K562 (cell line): ENCODE results near the gene UQCC2. TPM values are rescaled to one million over a fixed set of nuclear protein-coding genes. Genes with fewer than 3 reads are reported as not detected.

Experiments used
- ATAC-seq: fragments of 200-7000 bp; cut with Tn5 transposase; 3 replicates; pipeline ENCODE4 v1.9.1; 2020; ENCODE audit warnings: moderate library complexity
- BruUV-seq: library from RNA; stranded (reverse); fragments of 400-500 nt; replicated peaks from 2 replicates; lab custom pipeline; 2021; lab: Mats Ljungman, UMichigan
- CTCF ChIA-PET: fragments of 300-600 bp; formaldehyde crosslinking; extraction: SDS; loops from one replicate; lab custom pipeline; 2021; ENCODE audit warnings: low intra/inter-chr PET ratio; lab: Yijun Ruan, JAX
- POLR2A ChIA-PET: fragments of 300-600, 350-650 bp; sonication (Branson Sonifier 250); formaldehyde crosslinking; extraction: SDS; loops from one replicate; lab custom pipeline; 2021; ENCODE audit warnings: antibody characterized with exemption, inconsistent platforms; lab: Yijun Ruan, JAX
- DNase-seq, 4 experiments: peaks; one replicate each; pipeline versions ENCODE4 v3.0.0 to v3.0.0-alpha.2; 2011 to 2018; ENCODE audit warnings: low spot score in 3 of 4, mixed read lengths in 3 of 4; ENCODE audit errors: extremely low read depth in 1 of 4
- FAIRE-seq: peaks from 2 replicates; lab custom pipeline; 2011; peaks lifted over from hg19 to GRCh38; lab: Jason Lieb, UNC
- H2AFZ ChIP-seq: 2 replicates; pipeline ENCODE4 v1.6.0; 2011; ENCODE audit warnings: low read depth, low read length, control low read depth, inconsistent platforms
- H3K27ac ChIP-seq: fragments of 200-600 bp; 3 replicates; pipeline ENCODE4 v1.8.0; 2011; ENCODE audit warnings: low read depth, mild to moderate bottlenecking, control low read depth, inconsistent platforms, low read length, moderate library complexity, mixed read lengths; ENCODE audit errors: extremely low read depth
- H3K27me3 ChIP-seq, 2 experiments: fragments of 300-600 bp in 1 of 2; 2 replicates in 1 of 2; 3 replicates in 1 of 2; pipeline versions ENCODE4 v1.6.0 to v1.8.0; 2011; ENCODE audit warnings: inconsistent platforms in 2 of 2, low read length in 2 of 2, mild to moderate bottlenecking in 1 of 2, mixed read lengths in 1 of 2, moderate library complexity in 1 of 2; ENCODE audit not compliant: control insufficient read depth in 2 of 2, insufficient read depth in 2 of 2
- H3K36me3 ChIP-seq: fragments of 300-600 bp; 3 replicates; pipeline ENCODE4 v1.8.0; 2011; ENCODE audit warnings: mild to moderate bottlenecking, low read length, inconsistent platforms; ENCODE audit not compliant: control insufficient read depth, insufficient read depth
- H3K4me1 ChIP-seq, 2 experiments: fragments of 200-600 bp in 1 of 2; replicated peaks in 1 of 2; 2 replicates in 1 of 2; 3 replicates in 1 of 2; pipeline versions ENCODE4 v1.5.1 to v1.8.0; 2011; ENCODE audit warnings: inconsistent platforms in 2 of 2, low read length in 2 of 2, mild to moderate bottlenecking in 1 of 2, mixed read lengths in 1 of 2, moderate library complexity in 1 of 2; ENCODE audit not compliant: control insufficient read depth in 2 of 2, insufficient read depth in 2 of 2
- H3K4me2 ChIP-seq: 2 replicates; pipeline ENCODE4 v1.6.1; 2011; ENCODE audit warnings: low read length, control low read depth, inconsistent platforms, mixed read lengths; ENCODE audit not compliant: insufficient read depth
- H3K4me3 ChIP-seq: fragments of 200-600 bp; sonication (generic), shearing (Covaris generic); 2 replicates; pipeline ENCODE4 v1.5.1; 2016; ENCODE audit warnings: control low read depth, inconsistent platforms
- H3K79me2 ChIP-seq: fragments of 200-600 bp; 3 replicates; pipeline ENCODE4 v1.8.0; 2011; ENCODE audit warnings: low read length, inconsistent platforms; ENCODE audit not compliant: control insufficient read depth, insufficient read depth
- H3K9ac ChIP-seq, 2 experiments: 2 replicates each; pipeline versions ENCODE4 v1.6.0 to v1.6.1; 2011; ENCODE audit warnings: low read depth in 2 of 2, low read length in 2 of 2, control low read depth in 1 of 2, inconsistent platforms in 1 of 2, mild to moderate bottlenecking in 1 of 2, mixed read lengths in 1 of 2; ENCODE audit not compliant: insufficient read depth in 1 of 2
- H3K9me1 ChIP-seq: one replicate; pipeline ENCODE4 v1.6.0; 2011; ENCODE audit warnings: inconsistent platforms, mild to moderate bottlenecking, low read length, moderate library complexity; ENCODE audit not compliant: control insufficient read depth, insufficient read depth
- H3K9me3 ChIP-seq: replicated peaks from 2 replicates; pipeline ENCODE4 v1.5.1; 2011; ENCODE audit warnings: low read depth, low read length, inconsistent platforms; ENCODE audit not compliant: control insufficient read depth, insufficient read depth
- H4K20me1 ChIP-seq: replicated peaks from 2 replicates; pipeline ENCODE4 v1.6.1; 2011; ENCODE audit warnings: low read length, inconsistent platforms, mixed read lengths; ENCODE audit not compliant: control insufficient read depth, insufficient read depth
- BCOR ChIP-seq: fragments of 450-650 bp; IDR thresholded peaks from 2 replicates; pipeline ENCODE4 v1.6.1; 2016
- HNRNPH1 ChIP-seq: fragments of 200-400 bp; formaldehyde crosslinking; optimal IDR thresholded peaks from 2 replicates; pipeline ENCODE3; 2017; ENCODE audit warnings: low read depth, mild to moderate bottlenecking, low read length, moderate library complexity
- RBM25 ChIP-seq: fragments of 200-400 bp; formaldehyde crosslinking; IDR thresholded peaks from 2 replicates; pipeline ENCODE4 v1.6.1; 2018; ENCODE audit warnings: low read length, low read depth, moderate library complexity; ENCODE audit not compliant: severe bottlenecking
- TCFL5 ChIP-seq: fragments of 250-450 bp; sonication (Bioruptor Pico); conservative IDR thresholded peaks from 2 replicates; pipeline ENCODE4 v1.6.1; 2021; ENCODE audit warnings: mild to moderate bottlenecking, moderate library complexity, matching md5 sums
- ZNF644 ChIP-seq: fragments of 200-800 bp; sonication (Bioruptor generic); IDR thresholded peaks from 2 replicates; pipeline ENCODE4 v1.6.1; 2016; ENCODE audit warnings: low read depth, missing genetic modification characterization, missing compliant biosample characterization
- WGBS: fragments of 100-300 bp; shearing (Covaris generic); methylation state at CpG from one replicate; pipeline ENCODE4 v1.1.6; 2016; ENCODE audit warnings: low coverage, mixed read lengths; ENCODE audit not compliant: insufficient coverage; ENCODE audit errors: missing lambda C conversion rate; 5-methylcytosine and 5-hydroxymethylcytosine counted together
- in situ Hi-C: fragments of 300-500 bp; cut with MboI; formaldehyde crosslinking; loops from 4 replicates; pipeline ENCODE4 v1.15.0; 2018; ENCODE audit warnings: inconsistent platforms, mixed read lengths
- intact Hi-C: fragments of 100-400 bp; cut with micrococcal nuclease; formaldehyde crosslinking; loops from 2 replicates; pipeline ENCODE4 v1.14.2; 2022
- polyA plus RNA-seq, 8 experiments: library from polyadenylated mRNA; depleted of rRNA in 4 of 8; stranded (reverse) in 5 of 8; unstranded in 3 of 8; fragments of >200 nt; fragmentation: Nextera tagmentation in 2 of 8; fragmentation: Illumina TruSeq in 1 of 8; extraction: Ambion mirVana in 2 of 8; extraction: Trizol in 1 of 8; gene quantifications; 2 replicates each; pipeline versions ENCODE4 v1.2.1 to v1.2.3, GENCODE V29; 2011 to 2014; ENCODE audit warnings: inconsistent platforms in 1 of 8, missing spikeins in 1 of 8
- total RNA-seq, 7 experiments: library from RNA; depleted of rRNA in 6 of 7; stranded (reverse); fragments of >200 nt in 6 of 7; fragmentation: Illumina TruSeq in 2 of 7; extraction: Trizol in 2 of 7; gene quantifications; 2 replicates each; pipeline versions ENCODE4 v1.2.1 to v1.2.3, GENCODE V29; 2011 to 2021; ENCODE audit warnings: low replicate concordance in 1 of 7

The UQCC2 gene
- total and polyA plus RNA-seq, 9 of the 15 experiments (the other 6 are each of a cell fraction or from before 2014, with no cell fraction given): 58.5 to 927 (median 158) TPM

GRCh38 chr6:33752646-33753015 is 41.1 kb upstream of the UQCC2 start:
- Histone ChIP-seq H4K20me1 (peaks cover 2% of the 10 kb centered on the region; the same call in 1 of the 2 replicates), H3K9me1 (peaks cover 3% of the 10 kb centered on the region), H3K9me3 (no peaks in the 10 kb centered on the region), H3K4me2 (no peak overlapping the region), H3K36me3 (no peaks in the 10 kb centered on the region), H2AFZ (no peak overlapping the region), H3K27me3 (peaks cover 37 to 69% of the 10 kb centered on the region in 2 experiments), H3K79me2 (no peaks in the 10 kb centered on the region), H3K4me3 (no peak overlapping the region), H3K27ac (no peak overlapping the region), H3K9ac (no peak overlapping the region), H3K4me1 (peaks cover 0 to 10% of the 10 kb centered on the region in 2 experiments; a peak in 2 of 5 replicates)
- in situ Hi-C loops: no loop called here
- ChIA-PET POLR2A (no interaction called here), CTCF (no interaction called here)
- FAIRE-seq: no peak
- intact Hi-C loops: no loop called here
- no TSS peak for BruUV-seq
- ATAC-seq: no peak
- 7% methylated on average over 1 of the region's 1 CpG for WGBS
- TF ChIP-seq HNRNPH1 (no peak), BCOR (peak; percentile 57; the same call in 1 of the 2 replicates), RBM25 (peak; percentile 83), ZNF644 (tag) (no peak), TCFL5 (CRISPR knock-in tag) (no peak)
- no peak for DNase-seq
